ENCODE measurements around the gene SERPINB6. TPM values are rescaled to one million over a fixed set of nuclear protein-coding genes. Genes with fewer than 3 reads are reported as not detected.
A peak's percentile ranks its signal among the peaks of the same experiment; 100 is the strongest.

SERPINB6 gene
- polyA plus RNA-seq, 2 of the 4 experiments (the other 2 are of a cell fraction), result 104 to 126 TPM

GRCh38 chr6:2956930-2957685 is 14.3 kb downstream of the SERPINB6 start:
- no peaks in the 10 kb centered on the region for H3K9me3 ChIP-seq
- H3K4me3 ChIP-seq, result no peak overlapping the region
- FAIRE-seq (no peak), DNase-seq (ENCODE audit: low read depth in 1 of 2, low spot score in 1 of 2) (no peak), ATAC-seq (no peak)
- H3K4me1 ChIP-seq, result peaks cover 37% of the 10 kb centered on the region
- 88% methylated on average over 5 of the region's 5 CpGs for WGBS (ENCODE audit: missing lambda C conversion rate)
- POLR2A ChIA-PET, result interaction anchor here (0.5 kb wide), 1 partner anchor 43 kb away, joined by 4 read pairs; no protein-coding TSS in a partner anchor
- TF ChIP-seq EHF (CRISPR knock-in tag; IDR thresholded peaks at IDR 0.05), result no peak
- TF ChIP-seq, protein P1, sequence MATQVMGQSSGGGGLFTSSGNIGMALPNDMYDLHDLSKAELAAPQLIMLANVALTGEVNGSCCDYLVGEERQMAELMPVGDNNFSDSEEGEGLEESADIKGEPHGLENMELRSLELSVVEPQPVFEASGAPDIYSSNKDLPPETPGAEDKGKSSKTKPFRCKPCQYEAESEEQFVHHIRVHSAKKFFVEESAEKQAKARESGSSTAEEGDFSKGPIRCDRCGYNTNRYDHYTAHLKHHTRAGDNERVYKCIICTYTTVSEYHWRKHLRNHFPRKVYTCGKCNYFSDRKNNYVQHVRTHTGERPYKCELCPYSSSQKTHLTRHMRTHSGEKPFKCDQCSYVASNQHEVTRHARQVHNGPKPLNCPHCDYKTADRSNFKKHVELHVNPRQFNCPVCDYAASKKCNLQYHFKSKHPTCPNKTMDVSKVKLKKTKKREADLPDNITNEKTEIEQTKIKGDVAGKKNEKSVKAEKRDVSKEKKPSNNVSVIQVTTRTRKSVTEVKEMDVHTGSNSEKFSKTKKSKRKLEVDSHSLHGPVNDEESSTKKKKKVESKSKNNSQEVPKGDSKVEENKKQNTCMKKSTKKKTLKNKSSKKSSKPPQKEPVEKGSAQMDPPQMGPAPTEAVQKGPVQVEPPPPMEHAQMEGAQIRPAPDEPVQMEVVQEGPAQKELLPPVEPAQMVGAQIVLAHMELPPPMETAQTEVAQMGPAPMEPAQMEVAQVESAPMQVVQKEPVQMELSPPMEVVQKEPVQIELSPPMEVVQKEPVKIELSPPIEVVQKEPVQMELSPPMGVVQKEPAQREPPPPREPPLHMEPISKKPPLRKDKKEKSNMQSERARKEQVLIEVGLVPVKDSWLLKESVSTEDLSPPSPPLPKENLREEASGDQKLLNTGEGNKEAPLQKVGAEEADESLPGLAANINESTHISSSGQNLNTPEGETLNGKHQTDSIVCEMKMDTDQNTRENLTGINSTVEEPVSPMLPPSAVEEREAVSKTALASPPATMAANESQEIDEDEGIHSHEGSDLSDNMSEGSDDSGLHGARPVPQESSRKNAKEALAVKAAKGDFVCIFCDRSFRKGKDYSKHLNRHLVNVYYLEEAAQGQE (IDR thresholded peaks at IDR 0.05), result no peak
- TF ChIP-seq SMC3 (IDR thresholded peaks at IDR 0.05), result no peak
- no peak for TF ChIP-seq RCOR1 (IDR thresholded peaks at IDR 0.05; ENCODE audit: low read depth, low read length)
- TF ChIP-seq RNF2 (IDR thresholded peaks at IDR 0.05; ENCODE audit: borderline replicate concordance, low read depth), result no peak
- TF ChIP-seq, protein P2, sequence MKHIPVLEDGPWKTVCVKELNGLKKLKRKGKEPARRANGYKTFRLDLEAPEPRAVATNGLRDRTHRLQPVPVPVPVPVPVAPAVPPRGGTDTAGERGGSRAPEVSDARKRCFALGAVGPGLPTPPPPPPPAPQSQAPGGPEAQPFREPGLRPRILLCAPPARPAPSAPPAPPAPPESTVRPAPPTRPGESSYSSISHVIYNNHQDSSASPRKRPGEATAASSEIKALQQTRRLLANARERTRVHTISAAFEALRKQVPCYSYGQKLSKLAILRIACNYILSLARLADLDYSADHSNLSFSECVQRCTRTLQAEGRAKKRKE (CRISPR knock-in tag; IDR thresholded peaks at IDR 0.05; ENCODE audit: low read depth), result no peak
- TF ChIP-seq MYC (IDR thresholded peaks at IDR 0.05; ENCODE audit: borderline replicate concordance, low read length), result no peak
- no peak for TF ChIP-seq RARB (CRISPR knock-in tag; IDR thresholded peaks at IDR 0.05)
- H3K4me2 ChIP-seq, result no peak overlapping the region
- CTCF ChIA-PET, result interaction anchor here (0.8 to 5.8 kb wide), 3 partner anchors 23 to 192 kb away, joined by 3 to 36 read pairs (median 3); partner anchors contain the start of gene WRNIP1
- no peak overlapping the region for H3K27ac ChIP-seq

- TF ChIP-seq JUN (IDR thresholded peaks at IDR 0.05) (no peak), ELK1 (IDR thresholded peaks at IDR 0.05; ENCODE audit: low read depth, low read length) (no peak), CTCF (IDR thresholded peaks at IDR 0.05) (no peak), POLR2AphosphoS2 (conservative IDR thresholded peaks at IDR 0.05; ENCODE audit: low read length) (no peak), NR3C1 (IDR thresholded peaks at IDR 0.05) (no peak), EHF (CRISPR knock-in tag; IDR thresholded peaks at IDR 0.05) (no peak), MYC (IDR thresholded peaks at IDR 0.05; ENCODE audit: borderline replicate concordance, low read length) (no peak), RARB (CRISPR knock-in tag; IDR thresholded peaks at IDR 0.05) (no peak), ESRRA (IDR thresholded peaks at IDR 0.05; ENCODE audit: borderline replicate concordance, low read length) (no peak), GATA3 (IDR thresholded peaks at IDR 0.05; ENCODE audit: borderline replicate concordance) (no peak), ZFP36 (IDR thresholded peaks at IDR 0.05; ENCODE audit: borderline replicate concordance, partially characterized antibody) (no peak), SMC3 (IDR thresholded peaks at IDR 0.05) (no peak), KDM1A (IDR thresholded peaks at IDR 0.05; ENCODE audit: low read depth) (no peak)
- TF ChIP-seq, protein P3, sequence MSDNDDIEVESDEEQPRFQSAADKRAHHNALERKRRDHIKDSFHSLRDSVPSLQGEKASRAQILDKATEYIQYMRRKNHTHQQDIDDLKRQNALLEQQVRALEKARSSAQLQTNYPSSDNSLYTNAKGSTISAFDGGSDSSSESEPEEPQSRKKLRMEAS (IDR thresholded peaks at IDR 0.05), result no peak
- ChIA-PET CTCF (interaction anchor here (0.6 to 16.6 kb wide), 32 partner anchors 8 to 189 kb away, joined by 3 to 183 read pairs (median 4); partner anchors contain the start of gene SERPINB6), POLR2A (interaction anchor here (0.5 to 1.5 kb wide), 4 partner anchors 19 to 1182 kb away, joined by 4 to 19 read pairs (median 9); partner anchors contain the start of genes ECI2 and SERPINB6)
- 95% methylated on average over 12 of the region's 12 CpGs for WGBS (ENCODE audit: missing lambda C conversion rate)
- DNase-seq (ENCODE audit: low read depth in 1 of 2, low spot score in 1 of 2), result no peak
- peaks cover 13% of the 10 kb centered on the region for H3K4me1 ChIP-seq
- FAIRE-seq, result no peak
- H3K4me2 ChIP-seq, result peak overlapping the region; percentile 55
- no peak overlapping the region for H3K4me3 ChIP-seq
- H3K27ac ChIP-seq, result peak overlapping the region; percentile 1 to 73; a peak in 4 of 6 replicates
- H3K9me3 ChIP-seq, result no peaks in the 10 kb centered on the region
- ATAC-seq, result no peak
Measured at GRCh38 chr6:2953098-2953497, 18.3 kb downstream of the SERPINB6 start.

Measured in A549 (cell line).